GM12872 (cell line): ENCODE data around the gene CLDN16.

Experiments
- CTCF ChIP-seq: IDR thresholded peaks from 3 replicates; pipeline ENCODE4 v1.5.1; 2011; ENCODE audit warnings: low read depth, mild to moderate bottlenecking, low read length, moderate library complexity; ENCODE audit not compliant: insufficient read depth

Gene CLDN16

GRCh38 chr3:190366133-190366532 lies 21.8 kb upstream of the CLDN16 start:
- no peak for TF ChIP-seq CTCF

GRCh38 chr3:190368881-190369280 lies 19.1 kb upstream of the CLDN16 start:
- TF ChIP-seq CTCF, result no peak

GRCh38 chr3:190369668-190370295 lies 18.2 kb upstream of the CLDN16 start:
- TF ChIP-seq CTCF, result no peak

GRCh38 chr3:190370369-190370768 lies 17.6 kb upstream of the CLDN16 start:
- no peak for TF ChIP-seq CTCF

GRCh38 chr3:190371152-190371551 lies 16.8 kb upstream of the CLDN16 start:
- no peak for TF ChIP-seq CTCF

- no peak for TF ChIP-seq CTCF
These were observed 12.7 kb upstream of the CLDN16 start for GRCh38 chr3:190375246-190375645.

- no peak for TF ChIP-seq CTCF
These were observed 12.3 kb upstream of the CLDN16 start for GRCh38 chr3:190375671-190376070.
